KG1 (cell line): ENCODE results near the gene LDAF1.
"Not testable (repeated sequence)": the region's sequence is repeated elsewhere in the genome, so short reads cannot be mapped to it uniquely, and the experiment has no call there.

Source experiments
- DNase-seq: peaks from one replicate; lab custom pipeline; 2025; lab: John Stamatoyannopoulos, UW

The LDAF1 gene

DNA sequence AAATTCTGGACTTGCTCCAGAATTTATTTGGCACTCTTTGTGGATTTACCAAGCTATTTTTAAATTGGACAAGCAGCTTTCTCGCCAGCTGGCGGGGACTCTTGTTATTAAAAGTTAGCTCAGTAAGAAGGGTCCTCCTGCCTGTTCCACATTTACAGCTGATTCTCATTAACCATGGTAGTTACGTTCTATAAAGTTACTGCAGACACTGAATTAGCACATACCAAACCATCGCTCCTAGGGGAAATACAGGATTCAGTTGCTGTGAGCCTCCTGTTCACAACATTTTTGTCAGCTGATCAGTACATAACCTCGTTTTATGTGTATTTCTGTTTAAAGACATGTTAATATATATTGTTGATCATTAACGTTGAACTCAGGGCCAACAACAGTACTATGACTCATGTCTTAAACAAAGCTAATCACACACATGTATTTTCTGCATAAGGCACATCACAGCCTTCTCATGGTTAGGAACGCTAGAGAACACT, 4.2 kb downstream of the LDAF1 start:
- DNase-seq, result no peak

DNA sequence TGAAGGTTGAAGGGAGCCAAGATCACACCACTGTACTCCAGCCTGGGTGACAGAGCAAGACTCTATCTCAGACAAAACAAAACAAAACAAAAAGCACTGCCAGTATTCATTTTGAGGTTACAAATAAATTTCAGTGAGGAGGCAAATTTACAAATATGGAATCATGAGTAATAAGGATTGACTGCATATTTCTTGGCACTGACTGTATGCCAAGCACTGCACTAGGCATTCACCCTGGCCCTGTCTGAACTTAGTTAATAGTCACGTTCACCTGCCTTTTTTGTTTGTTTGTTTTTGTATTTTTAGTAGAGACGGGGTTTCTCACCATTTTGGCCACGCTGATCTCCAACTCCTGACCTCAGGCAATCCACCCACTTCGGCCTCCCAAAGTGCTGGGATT, 5.1 kb downstream of the LDAF1 start:
- no peak for DNase-seq

DNA sequence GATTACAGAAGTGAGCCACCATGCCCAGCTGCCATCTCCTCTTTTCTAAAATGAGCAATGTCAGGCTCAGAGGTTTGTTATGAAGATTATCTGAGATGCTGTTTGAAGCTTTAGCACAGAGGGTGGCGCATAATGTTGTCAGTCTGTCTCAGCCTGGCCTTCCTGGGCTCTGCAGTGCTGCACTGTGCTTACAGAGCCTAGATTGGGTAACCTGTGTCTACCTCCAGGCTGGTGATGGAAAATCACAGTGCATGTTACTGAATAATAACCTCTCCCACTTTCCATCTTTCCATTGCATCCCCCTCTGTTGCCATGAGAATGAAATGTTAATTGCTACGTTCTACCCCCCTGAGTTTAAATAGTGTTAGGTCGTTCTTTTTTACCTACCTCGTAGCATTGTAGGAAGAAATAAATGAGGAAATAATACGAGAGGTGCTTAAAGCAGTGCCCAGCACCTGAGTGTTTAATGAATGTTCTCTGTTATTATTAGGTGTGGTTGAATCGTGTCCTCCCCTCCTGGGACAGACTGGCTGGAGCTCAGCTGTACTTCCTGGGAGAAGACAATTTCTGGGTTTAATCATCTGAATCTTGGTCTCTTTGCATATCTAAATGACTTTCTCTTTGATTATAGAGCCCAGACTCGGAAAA, 6.2 kb downstream of the LDAF1 start:
- no peak for DNase-seq

DNA sequence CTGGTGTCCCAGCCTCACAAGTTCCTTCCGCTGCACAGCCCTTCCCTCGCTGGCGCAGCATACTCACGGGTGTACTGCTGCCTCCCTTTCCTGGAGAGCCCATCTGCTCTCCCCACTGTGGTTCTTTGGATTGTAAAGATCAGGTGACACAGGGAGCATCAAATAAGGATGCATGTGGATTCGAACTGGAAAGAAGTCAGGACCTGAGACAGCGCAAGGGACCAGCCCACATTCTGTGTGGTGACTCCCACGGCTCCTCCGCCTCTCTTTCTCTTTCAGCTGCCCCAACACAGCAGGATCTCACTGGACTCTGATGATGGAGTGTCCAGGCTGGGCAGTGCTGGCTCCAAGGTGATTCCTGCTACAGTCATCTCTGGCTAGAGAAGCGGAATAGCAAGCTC, 8.1 kb downstream of the LDAF1 start:
- no peak for DNase-seq

DNA sequence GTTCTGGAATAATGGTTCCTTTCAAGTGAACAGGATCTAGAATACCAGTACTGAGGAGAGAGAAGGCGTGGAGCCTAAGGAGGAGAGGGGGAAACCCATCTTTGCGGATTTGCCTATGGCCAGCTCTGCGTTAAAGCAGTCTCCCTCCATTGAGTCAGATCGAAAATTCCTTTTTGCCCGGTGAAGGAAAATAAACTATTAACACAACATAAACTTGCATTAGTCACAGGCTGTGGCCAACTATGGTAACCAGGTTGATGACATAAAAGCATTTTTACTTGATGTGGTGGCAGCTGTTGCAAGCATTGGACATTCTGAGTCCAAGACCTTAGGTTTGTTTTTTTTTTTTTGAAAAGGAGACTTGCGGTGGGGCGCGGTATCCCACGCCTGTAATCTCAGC, 8.9 kb downstream of the LDAF1 start:
- DNase-seq, result no peak

DNA sequence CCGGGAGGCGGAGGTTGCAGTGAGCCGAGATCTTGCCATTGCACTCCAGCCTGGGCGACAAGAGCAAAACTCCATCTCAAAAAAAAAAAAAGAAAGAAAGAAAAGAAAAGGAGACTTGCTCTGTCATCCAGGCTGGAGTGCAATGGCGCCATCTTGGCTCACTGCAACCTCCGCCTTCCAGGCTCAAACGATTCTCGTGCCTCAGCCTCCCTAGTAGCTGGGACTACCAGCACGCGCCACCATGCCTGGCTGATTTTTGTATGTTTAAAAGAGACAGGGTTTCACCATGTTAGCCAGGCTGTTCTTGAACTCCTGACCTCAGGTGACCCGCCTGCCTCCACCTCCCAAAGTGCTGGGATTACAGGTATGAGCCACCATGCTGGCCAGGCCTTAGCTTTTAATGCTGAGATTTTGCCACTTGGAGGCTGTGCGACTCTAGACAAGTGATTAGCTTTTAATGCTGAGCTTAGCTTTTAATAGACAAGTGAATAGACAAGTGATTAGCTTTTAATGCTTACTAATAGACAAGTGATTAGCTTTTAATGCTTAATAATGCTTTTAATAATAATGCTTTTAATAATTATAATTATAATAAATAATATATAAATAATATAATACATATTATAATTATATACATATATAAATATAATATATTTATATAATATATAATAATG, 9.6 kb downstream of the LDAF1 start:
- no peak for DNase-seq

DNA sequence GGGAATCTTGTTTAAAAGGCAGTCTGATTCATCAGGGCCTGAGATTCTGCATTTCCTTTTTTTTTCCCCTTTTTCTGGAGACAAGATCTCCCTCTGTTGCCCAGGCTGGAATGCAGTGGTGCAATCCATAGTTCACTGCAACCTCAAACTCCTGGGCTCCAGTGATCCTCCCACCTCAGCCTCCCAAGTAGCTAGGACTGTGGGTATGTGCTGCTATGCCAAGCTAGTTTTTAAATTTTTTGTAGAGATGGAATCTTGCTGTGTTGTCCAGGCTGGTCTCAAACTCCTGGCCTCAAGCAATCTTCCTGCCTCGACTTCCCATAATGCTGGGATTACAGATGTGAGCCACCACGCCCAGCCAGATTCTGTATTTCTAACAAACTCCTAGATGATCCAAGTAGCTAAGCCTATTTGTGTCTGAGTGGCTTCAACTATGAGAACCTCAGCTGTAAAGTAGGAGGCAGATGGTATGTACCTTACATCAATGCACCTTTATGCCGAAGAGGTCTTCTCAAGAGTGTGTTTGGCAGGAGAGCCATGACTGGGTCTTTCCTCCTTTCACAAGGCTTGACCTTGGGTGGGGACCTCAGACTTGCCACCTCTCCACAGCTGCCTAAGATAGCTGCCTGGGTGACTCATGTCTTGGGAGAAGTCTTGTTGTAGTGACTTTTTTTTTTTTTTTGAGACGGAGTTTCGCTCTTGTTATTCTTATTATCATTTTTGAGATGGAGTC, 10.9 kb downstream of the LDAF1 start:
- DNase-seq, result no peak

DNA sequence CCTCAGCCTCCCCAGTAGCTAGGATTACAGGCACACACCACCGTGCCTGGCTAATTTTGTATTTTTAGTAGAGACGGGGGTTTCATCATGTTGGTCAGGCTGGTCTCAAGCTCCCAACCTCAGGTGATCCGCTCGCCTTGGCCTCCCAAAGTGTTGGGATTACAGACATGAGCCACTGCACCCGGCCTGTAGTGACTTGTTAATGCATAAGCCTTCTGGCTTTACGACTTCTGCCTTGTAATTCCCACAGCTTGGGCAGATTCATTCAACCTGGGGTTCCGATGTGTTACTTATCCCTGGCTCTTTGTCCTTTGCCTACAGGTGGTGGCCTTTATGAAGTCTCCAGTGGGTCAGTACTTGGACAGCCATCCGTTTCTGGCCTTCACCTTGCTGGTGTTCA, 11.6 kb downstream of the LDAF1 start:
- DNase-seq, result not testable (repeated sequence)

DNA sequence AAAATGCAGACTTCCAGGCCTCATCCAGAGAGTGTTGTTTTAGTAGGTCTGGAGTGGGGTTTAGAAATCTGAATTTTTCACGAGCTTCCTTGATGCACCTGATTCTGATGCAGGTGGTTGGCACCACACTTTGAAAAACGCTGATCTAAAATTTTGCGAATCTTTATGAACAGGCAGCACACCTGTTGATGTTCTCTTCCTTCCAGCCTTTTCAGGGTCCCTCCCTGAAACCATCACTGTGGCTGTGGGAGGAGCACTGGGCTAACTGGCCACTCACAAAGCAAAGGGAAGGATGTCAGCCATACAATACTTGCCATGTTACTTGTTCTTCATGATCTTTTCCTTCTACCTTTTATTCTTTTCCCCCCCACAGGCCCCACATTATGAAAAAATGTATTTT, 14.2 kb downstream of the LDAF1 start:
- no peak for DNase-seq

DNA sequence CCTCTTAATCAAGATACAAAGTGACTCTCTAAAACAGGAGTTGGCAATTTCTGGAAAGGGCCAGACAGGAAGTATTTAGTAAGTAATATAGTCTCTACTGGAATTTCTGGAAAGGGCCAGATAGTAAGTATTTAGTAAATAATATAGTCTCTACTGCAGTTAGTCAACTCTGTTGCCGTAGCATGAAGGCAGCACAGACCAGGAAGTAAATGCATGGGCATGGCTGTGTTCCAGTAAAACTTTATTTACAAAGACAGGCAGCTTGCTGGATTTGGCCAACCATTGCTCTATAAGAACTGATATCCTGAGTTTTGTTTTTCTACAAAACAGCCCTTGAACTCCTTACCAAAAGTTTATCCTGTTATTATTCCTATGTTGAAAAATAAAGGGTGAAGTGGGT, 16.9 kb downstream of the LDAF1 start:
- DNase-seq, result no peak

DNA sequence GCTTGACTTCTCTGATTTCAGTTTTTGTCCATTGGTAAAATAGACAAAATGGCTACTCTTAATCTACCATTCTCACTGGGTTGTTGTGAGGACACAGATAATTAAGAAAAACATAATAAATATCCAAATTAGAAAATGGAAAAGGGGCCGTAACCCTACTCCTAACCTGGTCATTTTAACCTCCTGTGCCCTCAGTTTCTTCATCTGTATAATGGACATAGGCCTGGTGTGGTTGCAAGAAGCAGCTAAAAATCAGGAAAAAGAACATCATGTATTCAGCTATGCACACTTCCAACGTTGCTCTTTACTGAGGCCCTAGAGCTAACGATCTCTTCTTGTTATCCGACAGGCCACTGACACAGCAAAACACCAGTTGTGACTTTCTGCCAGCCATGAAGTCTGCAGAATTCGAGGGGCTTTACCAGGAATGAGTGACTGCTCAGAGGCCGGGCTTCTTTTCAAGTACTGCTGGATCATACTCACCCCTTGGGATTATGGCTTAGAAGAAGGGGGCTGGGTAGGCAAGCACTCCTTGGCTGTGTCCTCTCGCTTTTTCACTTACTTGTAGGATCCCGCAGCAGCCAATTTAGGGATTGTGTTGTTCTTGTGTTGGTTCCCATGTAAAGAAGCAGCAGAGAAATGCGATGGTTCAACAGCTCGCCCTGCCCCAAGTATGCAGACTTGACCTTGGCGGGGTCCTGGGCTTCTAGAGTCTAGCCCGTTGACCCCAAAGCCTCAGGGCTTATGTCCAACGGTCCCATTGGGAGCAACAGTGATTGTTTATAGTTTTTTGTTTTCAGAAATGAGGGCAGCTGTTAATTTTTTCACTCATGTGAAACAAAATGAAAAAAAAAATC, 20.9 kb downstream of the LDAF1 start:
- no peak for DNase-seq

DNA sequence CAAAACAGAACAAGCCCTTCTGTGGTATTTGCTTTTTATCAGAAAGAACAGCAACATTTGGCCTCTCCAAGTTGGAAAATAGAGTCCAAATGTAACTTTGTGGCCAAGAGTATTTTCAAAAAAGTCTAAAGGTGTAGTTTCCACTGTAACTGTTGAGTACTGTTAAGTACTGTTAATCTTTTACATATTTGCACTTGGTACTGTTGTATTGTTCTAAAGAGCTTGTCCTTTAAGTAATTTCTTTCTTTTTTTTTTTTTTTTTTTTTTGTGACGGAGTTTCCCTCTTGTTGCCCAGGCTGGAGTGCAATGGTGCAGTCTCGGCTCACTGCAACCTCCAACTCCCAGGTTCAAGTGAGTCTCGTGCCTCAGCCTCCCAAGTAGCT, 21.5 kb downstream of the LDAF1 start:
- no peak for DNase-seq

DNA sequence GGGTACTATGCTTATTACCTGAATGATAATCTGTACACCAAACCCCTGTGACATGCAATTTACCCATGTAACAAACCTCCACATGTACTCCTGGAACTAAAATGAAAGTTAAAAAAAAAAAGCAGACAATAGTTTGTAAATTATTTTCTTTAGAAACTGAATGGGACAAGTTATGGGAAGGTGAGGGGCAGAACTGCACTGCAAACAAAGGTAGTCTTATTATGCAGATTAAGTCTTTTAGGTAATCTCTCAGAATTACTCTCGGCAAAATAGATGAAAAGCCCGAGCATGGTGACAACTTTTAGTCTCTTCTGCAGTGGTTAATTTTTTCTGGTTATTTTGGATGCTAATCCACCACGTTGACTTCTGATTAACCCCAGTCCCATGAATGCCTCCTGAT, 25.5 kb downstream of the LDAF1 start:
- no peak for DNase-seq

DNA sequence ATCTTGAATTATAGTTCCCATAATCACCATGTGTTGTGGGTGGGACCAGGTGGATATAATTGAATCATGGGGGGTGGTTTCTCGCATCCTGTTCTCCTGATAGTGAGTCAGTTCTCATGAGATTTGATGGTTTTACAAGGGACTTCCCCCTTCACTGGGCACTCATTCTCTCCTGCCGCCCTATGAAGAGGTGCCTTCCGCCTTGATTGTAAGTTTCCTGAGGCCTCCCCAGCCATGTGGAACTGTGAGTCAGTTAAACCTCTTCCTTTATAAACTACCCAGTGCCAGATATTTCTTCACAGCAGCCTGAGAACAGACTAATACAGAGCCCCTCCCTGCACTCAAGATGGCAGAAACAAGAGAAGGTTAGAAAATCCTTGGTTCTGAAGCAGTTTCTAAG, 26.4 kb downstream of the LDAF1 start:
- DNase-seq, result no peak

DNA sequence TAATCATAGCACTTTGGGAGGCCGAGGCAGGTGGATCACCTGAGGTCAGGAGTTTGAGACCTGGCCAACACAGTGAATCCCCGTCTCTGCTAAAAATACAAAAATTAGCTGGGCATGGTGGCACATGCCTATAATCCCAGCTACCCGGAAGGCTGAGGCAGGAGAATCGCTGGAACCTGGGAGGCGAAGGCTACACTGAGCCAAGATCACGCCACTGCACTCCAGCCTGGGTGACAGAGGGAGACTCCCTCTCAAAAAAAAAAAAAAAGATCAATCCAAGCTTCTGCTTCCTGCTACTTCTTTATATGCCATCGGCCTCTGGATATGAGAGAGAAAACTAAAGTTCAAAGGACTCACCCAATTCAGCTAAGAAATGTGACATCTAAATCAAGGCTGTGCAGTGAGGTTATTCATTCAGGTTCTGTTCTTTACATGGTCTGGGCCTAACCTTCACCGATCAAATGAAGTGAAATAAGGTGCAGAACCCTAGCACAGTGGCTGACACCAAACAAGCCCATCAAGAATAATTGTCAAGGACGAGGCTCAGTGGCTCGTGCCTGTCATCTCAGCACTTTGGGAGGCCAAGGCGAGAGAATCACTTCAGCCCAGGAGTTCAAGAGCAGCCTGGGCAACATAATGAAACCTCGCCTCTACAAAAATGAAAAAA, 27.3 kb downstream of the LDAF1 start:
- DNase-seq, result no peak

DNA sequence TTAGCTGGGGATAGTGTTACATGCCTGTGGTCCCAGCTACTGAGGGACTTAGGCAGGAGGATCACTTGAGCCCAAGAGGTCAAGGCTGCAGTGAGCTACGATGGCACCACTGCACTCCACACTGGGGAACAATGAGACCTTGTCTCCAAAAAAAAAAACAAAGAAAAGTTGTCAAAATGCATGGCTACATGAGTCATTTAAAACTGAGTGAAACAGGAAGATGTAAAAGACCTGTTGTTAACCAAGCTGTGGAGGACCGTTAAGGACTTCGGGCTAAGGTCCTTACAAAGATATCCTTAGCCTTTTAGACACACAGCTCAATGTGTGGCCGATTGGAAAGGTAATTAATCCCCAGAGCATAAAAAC, 27.8 kb downstream of the LDAF1 start:
- DNase-seq, result no peak

DNA sequence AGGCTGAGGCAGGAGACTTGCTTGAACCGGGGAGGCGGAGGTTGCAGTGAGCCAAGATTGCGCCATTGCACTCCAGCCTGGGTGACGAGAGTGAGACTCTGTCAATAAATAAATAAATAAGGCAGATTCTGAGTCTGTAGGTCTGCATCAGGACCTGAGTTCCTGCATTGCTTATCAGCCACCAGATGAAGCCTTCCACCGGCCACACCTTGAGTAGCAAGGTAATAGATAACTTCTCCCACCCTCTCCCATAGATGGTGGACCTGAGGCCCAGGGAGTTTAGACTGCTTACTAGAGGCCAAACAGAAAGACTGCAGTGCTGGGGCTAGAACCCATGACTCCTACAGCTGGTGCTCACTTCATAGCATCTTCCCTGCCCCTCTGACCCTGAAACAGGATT, 30.8 kb downstream of the LDAF1 start:
- DNase-seq, result no peak

DNA sequence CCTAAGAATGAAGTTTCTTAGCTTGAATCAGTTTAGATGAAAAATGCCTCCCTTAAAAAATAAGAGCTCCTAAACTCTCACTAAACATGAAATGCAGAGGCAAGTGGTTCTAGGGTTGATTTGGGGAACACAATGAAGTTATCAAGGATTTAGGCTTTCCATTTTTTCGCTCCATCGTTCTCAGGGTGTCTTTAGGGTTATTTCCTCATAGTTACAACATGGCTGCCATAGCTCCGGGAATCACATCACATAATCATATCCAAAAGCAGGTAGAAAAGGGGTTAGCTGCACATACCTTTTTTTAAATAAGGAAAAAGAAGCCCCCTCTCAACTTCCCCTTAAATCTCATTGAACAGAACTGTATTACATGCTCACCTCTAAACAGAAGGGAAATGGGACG, 31.5 kb downstream of the LDAF1 start:
- no peak for DNase-seq

DNA sequence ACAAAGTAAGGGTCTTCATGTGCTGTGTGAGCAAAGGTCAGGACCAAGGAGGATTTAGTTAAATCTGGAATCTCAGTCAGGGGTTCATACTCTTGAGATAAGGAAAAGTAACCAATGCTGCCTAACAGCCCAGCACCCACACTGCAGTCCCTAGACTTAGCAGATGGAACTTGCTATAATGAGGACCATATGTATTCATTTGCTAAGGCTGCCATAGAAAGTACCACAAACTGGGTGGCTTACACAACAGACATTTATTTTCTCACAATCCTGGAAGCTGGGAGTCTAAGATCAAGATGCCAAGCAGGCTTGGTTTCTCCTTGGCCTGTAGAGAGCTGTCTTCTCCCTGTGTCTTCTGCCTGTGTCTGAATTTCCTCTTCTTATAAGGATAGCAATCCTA, 32.1 kb downstream of the LDAF1 start:
- DNase-seq, result no peak

DNA sequence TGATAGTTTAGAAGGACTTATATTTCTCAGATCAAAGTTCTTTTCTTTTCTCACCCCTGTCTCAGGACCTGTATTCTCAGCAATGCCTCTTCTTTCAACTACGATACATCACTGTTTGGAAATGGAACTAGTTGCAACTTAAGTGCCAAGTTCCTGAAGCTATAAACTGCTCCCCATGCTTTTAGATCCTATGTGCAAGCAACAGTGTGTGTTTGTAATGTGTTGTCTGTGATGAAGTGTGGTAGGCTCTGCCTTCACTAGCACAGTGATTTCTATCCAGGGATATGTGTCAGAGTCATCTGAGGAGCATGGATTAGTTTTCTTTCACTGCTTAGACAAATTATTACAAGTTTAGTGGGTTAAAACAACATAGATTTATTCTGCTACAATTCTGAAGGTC, 34.5 kb downstream of the LDAF1 start:
- DNase-seq, result no peak

DNA sequence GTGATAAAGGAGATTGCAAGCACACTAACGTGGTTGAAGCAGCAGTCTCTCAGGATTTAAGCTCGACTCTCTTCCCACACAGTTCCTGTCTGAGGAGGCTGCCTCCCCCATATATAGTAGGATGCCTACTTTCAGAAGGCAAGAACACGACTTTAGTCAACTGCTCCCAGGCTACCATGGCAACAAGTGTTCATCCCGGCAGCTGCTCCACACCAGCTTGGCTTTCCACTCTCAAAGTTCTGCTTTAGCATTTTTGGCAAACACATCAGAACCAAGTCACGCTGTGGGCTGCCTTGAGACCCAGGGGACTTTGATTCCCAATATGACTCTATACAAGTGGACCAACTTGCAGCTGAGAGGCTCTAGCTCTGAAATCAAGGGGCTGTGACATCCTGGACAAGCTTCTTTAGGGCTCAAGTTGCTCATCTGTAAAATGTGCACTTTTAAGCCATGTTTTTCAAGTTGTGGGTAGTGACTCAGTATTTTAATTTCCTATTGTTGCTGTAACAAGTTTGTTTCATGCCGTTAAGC, 36.4 kb downstream of the LDAF1 start:
- no peak for DNase-seq

DNA sequence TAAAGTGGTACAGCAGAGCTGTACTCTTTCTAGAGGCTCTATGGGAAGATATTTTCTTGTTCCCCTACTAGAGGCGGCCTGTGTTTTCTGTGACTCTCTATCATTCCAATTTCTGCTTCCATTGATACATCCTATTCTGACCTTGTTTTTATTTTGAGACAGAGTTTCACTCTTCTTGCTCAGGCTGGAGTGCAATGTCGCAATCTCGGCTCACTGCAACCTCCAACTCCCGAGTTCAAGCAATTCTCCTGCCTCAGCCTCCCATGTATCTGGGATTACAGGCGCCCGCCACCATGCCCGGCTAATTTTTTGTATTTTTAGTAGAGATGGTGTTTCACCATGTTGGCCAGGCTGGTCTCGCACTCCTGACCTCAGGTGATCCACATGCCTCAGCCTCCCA, 36.9 kb downstream of the LDAF1 start:
- not testable (repeated sequence) for DNase-seq
